NCI-H1105 (cell line): ENCODE measurements around the gene ZFHX2.

Experiments
- DNase-seq: peaks from one replicate; lab custom pipeline; 2025; lab: John Stamatoyannopoulos, UW

ZFHX2 gene

GRCh38 chr14:23572836-23573235 lies 21.3 kb upstream of the ZFHX2 start:
- DNase-seq = no peak

- no peak for DNase-seq
Measured at GRCh38 chr14:23572524-23572828, 20.9 kb upstream of the ZFHX2 start.

- no peak for DNase-seq
Measured at GRCh38 chr14:23571701-23572523, 20.3 kb upstream of the ZFHX2 start.

- DNase-seq = no peak
Measured at GRCh38 chr14:23570806-23571483, 19.4 kb upstream of the ZFHX2 start.

GRCh38 chr14:23569443-23570151 lies 18.0 kb upstream of the ZFHX2 start:
- DNase-seq = no peak

GRCh38 chr14:23568600-23569331 lies 17.2 kb upstream of the ZFHX2 start:
- DNase-seq = no peak

- no peak for DNase-seq
Measured at GRCh38 chr14:23568021-23568599, 16.5 kb upstream of the ZFHX2 start.

GRCh38 chr14:23567186-23568020 lies 15.8 kb upstream of the ZFHX2 start, which contains the start of gene AP1G2:
AP1G2 (minus strand) TSS chr14:23567791; CDS start chr14:23567314, 477 bp downstream.
- DNase-seq = peak; percentile 93

GRCh38 chr14:23566778-23567185 lies 15.2 kb upstream of the ZFHX2 start:
- no peak for DNase-seq

GRCh38 chr14:23566112-23566777 lies 14.7 kb upstream of the ZFHX2 start:
- no peak for DNase-seq

- no peak for DNase-seq
Measured at GRCh38 chr14:23565626-23566025, 14.1 kb upstream of the ZFHX2 start.

GRCh38 chr14:23564876-23565275 lies 13.3 kb upstream of the ZFHX2 start:
- DNase-seq = no peak

- DNase-seq = no peak
Measured at GRCh38 chr14:23564181-23564812, 12.7 kb upstream of the ZFHX2 start.

- DNase-seq = no peak
Measured at GRCh38 chr14:23563473-23564180, 12.1 kb upstream of the ZFHX2 start.

GRCh38 chr14:23562822-23563472 lies 11.4 kb upstream of the ZFHX2 start:
- DNase-seq = peak; percentile 65

- no peak for DNase-seq
Measured at GRCh38 chr14:23561873-23562821, 10.6 kb upstream of the ZFHX2 start.

GRCh38 chr14:23561259-23561658 lies 9.7 kb upstream of the ZFHX2 start:
- no peak for DNase-seq
